ENCODE measurements around the gene GIPR.

- TF ChIP-seq CTCF (IDR thresholded peaks at IDR 0.05) = no peak
- TF ChIP-seq, protein P1, sequence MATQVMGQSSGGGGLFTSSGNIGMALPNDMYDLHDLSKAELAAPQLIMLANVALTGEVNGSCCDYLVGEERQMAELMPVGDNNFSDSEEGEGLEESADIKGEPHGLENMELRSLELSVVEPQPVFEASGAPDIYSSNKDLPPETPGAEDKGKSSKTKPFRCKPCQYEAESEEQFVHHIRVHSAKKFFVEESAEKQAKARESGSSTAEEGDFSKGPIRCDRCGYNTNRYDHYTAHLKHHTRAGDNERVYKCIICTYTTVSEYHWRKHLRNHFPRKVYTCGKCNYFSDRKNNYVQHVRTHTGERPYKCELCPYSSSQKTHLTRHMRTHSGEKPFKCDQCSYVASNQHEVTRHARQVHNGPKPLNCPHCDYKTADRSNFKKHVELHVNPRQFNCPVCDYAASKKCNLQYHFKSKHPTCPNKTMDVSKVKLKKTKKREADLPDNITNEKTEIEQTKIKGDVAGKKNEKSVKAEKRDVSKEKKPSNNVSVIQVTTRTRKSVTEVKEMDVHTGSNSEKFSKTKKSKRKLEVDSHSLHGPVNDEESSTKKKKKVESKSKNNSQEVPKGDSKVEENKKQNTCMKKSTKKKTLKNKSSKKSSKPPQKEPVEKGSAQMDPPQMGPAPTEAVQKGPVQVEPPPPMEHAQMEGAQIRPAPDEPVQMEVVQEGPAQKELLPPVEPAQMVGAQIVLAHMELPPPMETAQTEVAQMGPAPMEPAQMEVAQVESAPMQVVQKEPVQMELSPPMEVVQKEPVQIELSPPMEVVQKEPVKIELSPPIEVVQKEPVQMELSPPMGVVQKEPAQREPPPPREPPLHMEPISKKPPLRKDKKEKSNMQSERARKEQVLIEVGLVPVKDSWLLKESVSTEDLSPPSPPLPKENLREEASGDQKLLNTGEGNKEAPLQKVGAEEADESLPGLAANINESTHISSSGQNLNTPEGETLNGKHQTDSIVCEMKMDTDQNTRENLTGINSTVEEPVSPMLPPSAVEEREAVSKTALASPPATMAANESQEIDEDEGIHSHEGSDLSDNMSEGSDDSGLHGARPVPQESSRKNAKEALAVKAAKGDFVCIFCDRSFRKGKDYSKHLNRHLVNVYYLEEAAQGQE (IDR thresholded peaks at IDR 0.05; ENCODE audit: insufficient read depth in 1 of 2, low read depth in 2 of 2, low read length in 1 of 2) = no peak
Observed at GRCh38 chr19:45641274-45642105, 26.5 kb upstream of the GIPR start.
